Measurements from ENCODE around the gene ENDOV. TPM values are rescaled to one million over a fixed set of nuclear protein-coding genes. Genes with fewer than 3 reads are reported as not detected.

Gene ENDOV
- total RNA-seq, 2 experiments from 2014 or later = 12.3 to 13.0 TPM

DNA sequence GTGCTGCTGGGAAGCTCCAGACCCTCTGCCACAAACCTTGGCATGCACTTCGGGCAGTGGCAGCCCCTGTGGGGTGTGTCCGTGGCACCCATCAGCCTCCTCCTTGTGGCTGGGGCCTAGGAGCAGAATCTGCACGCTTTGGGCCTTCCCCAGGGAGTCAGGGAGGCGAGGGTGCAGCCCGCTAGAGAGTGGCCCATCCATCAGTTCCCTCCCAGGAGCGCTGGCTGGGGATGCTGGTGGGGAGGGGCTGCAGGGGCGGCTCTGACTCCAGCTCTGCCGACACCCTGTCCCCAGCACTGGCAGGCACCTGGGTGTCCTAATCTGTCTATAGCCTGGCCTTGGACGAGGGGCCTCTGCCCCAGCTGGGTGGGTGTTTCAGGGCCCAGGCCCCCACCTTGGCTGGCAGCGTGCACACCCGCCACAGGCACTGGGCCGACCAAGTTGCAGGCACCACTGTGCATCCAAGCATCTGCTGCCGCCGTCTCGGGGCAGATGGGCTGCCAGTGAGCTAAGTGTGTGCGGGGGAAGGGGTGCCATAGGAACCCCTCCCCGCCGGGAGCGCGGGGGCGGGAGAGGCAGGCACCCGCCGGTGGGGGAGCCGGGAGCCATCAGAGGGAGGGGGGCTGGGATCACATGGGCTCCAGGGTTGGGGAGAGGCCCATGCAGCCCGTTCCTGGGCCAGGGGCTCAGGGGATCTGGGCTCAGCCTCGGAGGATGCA, 30.2 kb downstream of the ENDOV start:
- ATAC-seq (no peak), DNase-seq (no peak)
- H3K36me3 Mint-ChIP-seq (ENCODE audit: low read depth) = no peaks in the 10 kb centered on the region
- ChIA-PET CTCF (no interaction called here), POLR2A (no interaction called here)
- H3K27ac Mint-ChIP-seq = no peak overlapping the region
- intact Hi-C loops (cut with DNase I, micrococcal nuclease) = no loop called here
- H3K9me3 Mint-ChIP-seq (ENCODE audit: low read depth) = no peaks in the 10 kb centered on the region
- H3K4me3 Mint-ChIP-seq = no peak overlapping the region
- H3K4me1 Mint-ChIP-seq = no peaks in the 10 kb centered on the region
- no peaks in the 10 kb centered on the region for H3K27me3 Mint-ChIP-seq

DNA sequence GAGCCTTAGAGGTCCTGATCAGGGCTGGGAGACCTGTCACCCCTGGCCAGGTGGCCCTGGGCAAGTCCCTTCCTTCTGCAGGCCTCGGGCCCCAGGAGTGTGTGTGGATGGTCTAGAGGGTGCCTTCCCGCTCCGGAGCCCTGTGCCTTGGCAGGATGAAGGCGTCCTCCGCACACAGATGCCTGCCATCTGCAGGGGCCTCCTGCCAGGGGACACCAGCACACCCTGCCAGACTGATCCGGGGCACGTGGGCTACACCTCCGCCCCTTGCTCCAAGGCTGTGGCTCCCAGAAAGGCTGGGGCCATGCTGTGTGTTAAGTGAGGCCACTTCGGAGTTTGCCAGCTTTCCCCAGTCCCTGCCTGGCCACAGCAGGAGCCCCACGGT, 30.8 kb downstream of the ENDOV start:
- Mint-ChIP-seq H3K27me3 (no peaks in the 10 kb centered on the region), H3K36me3 (ENCODE audit: low read depth) (no peaks in the 10 kb centered on the region), H3K9me3 (ENCODE audit: low read depth) (no peaks in the 10 kb centered on the region), H3K4me1 (no peaks in the 10 kb centered on the region), H3K27ac (no peak overlapping the region), H3K4me3 (no peak overlapping the region)
- ChIA-PET CTCF (no interaction called here), POLR2A (no interaction called here)
- intact Hi-C loops (cut with DNase I, micrococcal nuclease) = no loop called here
- DNase-seq (no peak), ATAC-seq (no peak)

DNA sequence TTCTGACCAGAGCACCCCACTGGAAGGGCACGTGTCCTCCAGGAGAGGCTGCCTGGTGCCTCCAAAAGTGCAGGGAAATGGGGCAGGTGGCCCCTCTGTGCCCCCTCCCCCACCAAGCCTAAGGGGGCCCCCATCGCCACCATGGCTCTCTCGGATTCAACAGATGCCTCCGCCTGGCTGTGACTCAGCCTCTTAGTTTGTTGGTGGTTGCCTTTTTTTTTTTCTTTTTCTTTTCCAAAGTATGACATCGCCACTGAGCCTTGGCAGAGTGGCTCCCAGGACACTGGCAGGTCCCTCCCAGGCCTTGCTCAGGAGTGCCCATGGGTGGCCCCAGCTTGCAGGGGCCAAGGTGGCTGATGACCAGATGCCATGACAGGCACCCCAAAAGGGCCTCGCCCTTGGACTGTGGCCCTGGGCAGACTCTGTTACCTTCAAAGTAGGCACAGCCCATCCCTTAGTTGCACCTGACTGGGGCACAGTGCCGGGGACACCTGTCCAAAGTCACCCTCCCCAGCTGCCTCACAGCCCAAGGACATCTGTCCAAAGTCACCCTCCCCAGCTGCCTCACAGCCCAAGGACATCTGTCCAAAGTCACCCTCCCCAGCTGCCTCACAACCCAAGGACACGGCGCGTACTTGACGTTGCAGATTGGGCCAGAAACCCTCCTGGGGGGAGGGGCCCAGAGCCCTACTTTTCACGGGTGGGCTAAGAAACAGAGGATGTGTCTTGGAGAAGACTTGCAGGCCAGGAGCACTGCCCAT, 31.9 kb downstream of the ENDOV start:
- CTCF ChIA-PET = no interaction called here
- Mint-ChIP-seq H3K9me3 (ENCODE audit: low read depth) (no peaks in the 10 kb centered on the region), H3K4me3 (no peak overlapping the region), H3K36me3 (ENCODE audit: low read depth) (no peaks in the 10 kb centered on the region), H3K27me3 (no peaks in the 10 kb centered on the region), H3K4me1 (no peaks in the 10 kb centered on the region), H3K27ac (no peak overlapping the region)
- DNase-seq = no peak
- intact Hi-C loops (cut with DNase I, micrococcal nuclease) = no loop called here
- POLR2A ChIA-PET = no interaction called here
- ATAC-seq = no peak

DNA sequence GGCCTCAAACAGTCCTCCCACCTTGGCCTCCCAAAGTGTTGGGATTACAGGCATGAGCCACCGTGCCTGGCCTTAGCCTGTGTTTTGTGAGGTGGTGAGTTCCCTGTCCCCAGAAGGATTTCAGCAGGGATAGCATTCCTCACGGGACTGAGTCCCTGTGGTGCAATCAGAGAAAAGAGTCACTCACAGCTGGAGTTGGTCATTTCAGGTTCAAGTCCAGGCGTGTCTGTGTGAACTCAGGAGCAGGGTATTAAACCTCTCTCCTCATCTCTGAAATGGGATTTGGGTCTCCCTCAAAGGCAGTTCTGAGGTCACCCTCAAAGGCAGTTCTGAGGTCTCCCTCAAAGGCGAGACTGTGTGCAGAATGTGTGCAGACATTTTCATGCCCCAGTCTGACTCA, 32.8 kb downstream of the ENDOV start:
- H3K9me3 Mint-ChIP-seq (ENCODE audit: low read depth) = no peaks in the 10 kb centered on the region
- intact Hi-C loops (cut with DNase I, micrococcal nuclease) = no loop called here
- H3K27me3 Mint-ChIP-seq = no peaks in the 10 kb centered on the region
- no peak for ATAC-seq
- ChIA-PET CTCF (no interaction called here), POLR2A (interaction anchor here (0.6 kb wide), 1 partner anchor 97 kb away, joined by 3 read pairs; no protein-coding TSS in a partner anchor)
- H3K27ac Mint-ChIP-seq = no peak overlapping the region
- no peaks in the 10 kb centered on the region for H3K36me3 Mint-ChIP-seq (ENCODE audit: low read depth)
- no peak overlapping the region for H3K4me3 Mint-ChIP-seq
- no peaks in the 10 kb centered on the region for H3K4me1 Mint-ChIP-seq
- DNase-seq = no peak

DNA sequence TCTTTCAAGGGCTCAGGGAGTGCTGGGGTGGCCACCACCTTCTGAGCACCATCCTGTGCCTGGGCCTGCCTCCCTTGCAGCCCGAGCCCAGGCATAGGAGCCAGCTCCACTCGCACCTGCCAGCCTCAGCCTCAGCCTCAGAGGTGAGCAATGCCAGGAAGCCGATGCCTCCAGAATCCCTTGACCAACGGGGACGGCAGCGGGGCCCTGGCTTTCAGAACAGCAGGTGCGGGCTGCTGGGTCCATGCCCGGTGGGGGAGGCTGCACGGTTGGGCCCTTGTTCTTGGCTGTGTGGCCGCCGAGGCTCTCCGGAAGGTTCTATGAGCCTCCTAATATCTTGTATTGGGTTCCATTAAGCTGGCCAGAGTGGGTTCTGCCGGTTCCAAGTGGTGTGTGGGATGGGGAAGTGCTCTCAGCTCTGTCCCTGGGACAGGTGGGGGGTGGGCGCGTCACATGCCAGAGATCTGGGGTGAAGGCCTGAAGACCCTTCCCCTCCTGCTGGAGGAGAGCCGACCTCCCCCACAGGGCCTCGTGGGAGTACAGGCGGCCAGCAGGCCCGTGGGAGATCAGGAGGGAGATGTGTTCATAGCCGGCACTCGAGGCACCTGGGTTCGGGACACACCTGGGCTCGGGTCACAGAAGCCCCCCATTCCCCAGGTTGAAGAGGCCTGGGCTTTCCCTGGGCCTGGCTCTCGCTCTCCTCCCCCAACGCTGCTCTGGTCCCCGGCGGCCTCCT, 34.4 kb downstream of the ENDOV start:
- ChIA-PET CTCF (no interaction called here), POLR2A (no interaction called here)
- peaks cover 12% of the 10 kb centered on the region for H3K4me1 Mint-ChIP-seq
- no peak overlapping the region for H3K4me3 Mint-ChIP-seq
- no peaks in the 10 kb centered on the region for H3K9me3 Mint-ChIP-seq (ENCODE audit: low read depth)
- H3K36me3 Mint-ChIP-seq (ENCODE audit: low read depth) = peaks cover 4% of the 10 kb centered on the region
- no peak for ATAC-seq
- no peak overlapping the region for H3K27ac Mint-ChIP-seq
- intact Hi-C loops (cut with DNase I, micrococcal nuclease) = no loop called here
- no peak for DNase-seq
- H3K27me3 Mint-ChIP-seq = no peaks in the 10 kb centered on the region

DNA sequence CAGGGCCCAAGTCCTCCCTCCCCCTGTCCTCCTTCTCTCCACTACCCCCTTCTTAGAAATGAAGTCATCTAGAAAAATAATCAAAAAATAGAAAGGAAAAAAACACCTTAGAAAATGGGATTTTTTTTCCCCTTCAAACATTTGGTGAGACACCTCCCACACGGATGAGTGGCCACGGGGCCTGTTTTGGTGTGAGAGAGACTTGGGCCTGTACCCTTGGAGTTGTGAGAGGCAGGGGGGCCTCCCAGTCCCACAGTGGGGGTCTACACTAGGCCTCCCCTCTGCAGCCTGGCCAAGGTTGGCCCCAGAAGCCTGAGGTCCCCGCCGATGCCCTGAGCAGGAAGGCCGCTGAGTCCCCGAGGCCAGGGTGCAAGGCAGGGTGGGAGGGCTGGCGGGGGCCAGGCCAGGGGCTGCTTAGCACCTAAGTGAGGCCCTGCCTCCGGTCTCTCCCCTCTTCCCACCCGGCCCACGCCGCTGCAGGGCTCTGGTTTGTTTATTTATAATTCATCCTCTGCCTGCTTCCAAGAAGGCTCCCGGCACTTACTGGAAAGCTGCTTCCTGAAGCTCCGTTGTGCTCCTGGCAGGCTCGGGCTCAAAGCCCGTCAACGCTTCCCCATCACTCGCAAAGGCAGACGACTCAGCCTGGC, 35.1 kb downstream of the ENDOV start:
- ATAC-seq (no peak), DNase-seq (no peak)
- no peaks in the 10 kb centered on the region for H3K27me3 Mint-ChIP-seq
- H3K36me3 Mint-ChIP-seq (ENCODE audit: low read depth) = peaks cover 4% of the 10 kb centered on the region
- H3K9me3 Mint-ChIP-seq (ENCODE audit: low read depth) = no peaks in the 10 kb centered on the region
- H3K4me1 Mint-ChIP-seq = peaks cover 12% of the 10 kb centered on the region
- CTCF ChIA-PET = interaction anchor here (0.6 kb wide), 1 partner anchor 478 kb away, joined by 3 read pairs; no protein-coding TSS in a partner anchor
- intact Hi-C loops (cut with DNase I, micrococcal nuclease) = no loop called here
- H3K4me3 Mint-ChIP-seq = no peak overlapping the region
- no peak overlapping the region for H3K27ac Mint-ChIP-seq
- POLR2A ChIA-PET = no interaction called here

DNA sequence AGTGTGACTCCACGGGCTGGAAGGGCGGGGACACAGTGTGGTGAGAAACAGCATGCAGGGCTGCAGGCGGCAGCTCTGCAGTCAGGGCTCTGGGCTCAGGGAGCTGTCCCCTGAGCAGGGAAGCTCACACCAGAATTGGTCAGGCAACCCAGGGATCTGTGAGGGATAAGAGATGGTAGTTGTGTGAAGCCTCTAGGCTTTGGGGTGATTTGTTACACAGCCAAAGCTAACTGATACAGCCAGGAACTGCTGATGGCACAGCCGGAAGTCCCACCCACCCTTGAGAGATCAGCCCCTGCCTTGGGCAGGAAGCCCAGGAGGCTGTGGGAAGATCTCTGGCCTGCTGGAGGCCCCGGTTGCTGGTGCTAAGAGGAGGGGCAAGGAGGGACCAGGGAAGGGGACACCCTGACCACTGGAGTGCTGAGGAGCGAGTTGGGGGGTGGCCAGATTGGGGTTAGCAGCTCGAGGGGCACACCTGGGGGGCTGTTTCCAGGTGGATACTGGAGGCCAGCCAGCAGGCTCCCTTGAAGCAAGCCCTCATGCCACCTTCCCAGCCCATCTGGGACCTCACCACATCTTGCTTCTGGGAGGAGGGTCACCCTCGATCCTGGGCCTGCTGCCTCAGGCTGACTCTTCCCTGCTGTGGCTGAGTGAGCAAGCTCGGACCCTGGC, 36.3 kb downstream of the ENDOV start:
- Mint-ChIP-seq H3K9me3 (ENCODE audit: low read depth) (no peaks in the 10 kb centered on the region), H3K4me1 (peaks cover 20% of the 10 kb centered on the region), H3K27me3 (no peaks in the 10 kb centered on the region), H3K4me3 (no peak overlapping the region), H3K36me3 (ENCODE audit: low read depth) (peaks cover 4% of the 10 kb centered on the region), H3K27ac (no peak overlapping the region)
- intact Hi-C loops (cut with DNase I, micrococcal nuclease) = no loop called here
- no peak for ATAC-seq
- ChIA-PET POLR2A (no interaction called here), CTCF (interaction anchor here (0.6 kb wide), 2 partner anchors 18 to 50 kb away, joined by 3 read pairs; no protein-coding TSS in a partner anchor)
- no peak for DNase-seq

DNA sequence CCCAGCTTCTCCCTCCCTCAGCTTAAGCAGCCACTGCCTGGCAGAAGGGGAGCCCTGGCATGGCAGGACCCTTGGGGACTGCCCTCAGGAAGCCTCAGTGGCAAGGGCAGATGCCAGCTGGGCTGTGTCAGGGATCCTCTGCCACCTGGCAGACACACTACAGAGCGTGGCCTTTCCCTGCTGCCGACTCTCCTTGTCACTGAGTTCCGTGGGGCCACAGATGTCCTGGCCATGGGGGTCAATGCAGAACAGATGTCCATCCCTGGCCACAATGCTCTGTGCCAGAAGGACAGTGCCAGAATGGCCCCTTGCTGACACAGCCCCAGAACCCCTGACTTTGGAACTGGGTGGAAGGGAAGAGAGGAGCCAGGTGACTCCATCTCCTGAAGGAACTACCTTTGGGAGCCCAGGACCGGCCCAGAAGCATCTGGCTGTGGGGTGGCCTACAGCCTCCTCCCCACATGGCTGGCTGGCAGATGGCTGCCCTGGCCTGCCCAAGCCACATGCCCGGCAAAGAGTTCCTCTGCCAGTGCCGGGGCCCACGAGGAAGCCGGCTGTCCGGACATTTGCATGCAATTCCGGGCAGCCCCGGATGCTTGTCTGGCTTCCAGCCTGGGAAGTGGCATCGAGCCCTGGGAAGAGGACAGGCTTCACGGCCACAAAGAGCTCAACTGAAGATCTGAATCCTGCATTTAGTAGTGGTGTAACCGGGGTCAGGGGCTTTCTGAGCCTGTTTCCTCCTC, 37.4 kb downstream of the ENDOV start:
- Mint-ChIP-seq H3K4me3 (no peak overlapping the region), H3K9me3 (ENCODE audit: low read depth) (no peaks in the 10 kb centered on the region), H3K27ac (no peak overlapping the region), H3K36me3 (ENCODE audit: low read depth) (peaks cover 4% of the 10 kb centered on the region), H3K4me1 (peaks cover 23% of the 10 kb centered on the region), H3K27me3 (peaks cover 3% of the 10 kb centered on the region)
- DNase-seq = no peak
- ChIA-PET CTCF (interaction anchor here (0.6 kb wide), 1 partner anchor 482 kb away, joined by 4 read pairs; no protein-coding TSS in a partner anchor), POLR2A (interaction anchor here (0.6 to 1.0 kb wide), 2 partner anchors 9 to 430 kb away, joined by 3 to 4 read pairs; no protein-coding TSS in a partner anchor)
- intact Hi-C loops (cut with DNase I, micrococcal nuclease) = no loop called here
- ATAC-seq = no peak

DNA sequence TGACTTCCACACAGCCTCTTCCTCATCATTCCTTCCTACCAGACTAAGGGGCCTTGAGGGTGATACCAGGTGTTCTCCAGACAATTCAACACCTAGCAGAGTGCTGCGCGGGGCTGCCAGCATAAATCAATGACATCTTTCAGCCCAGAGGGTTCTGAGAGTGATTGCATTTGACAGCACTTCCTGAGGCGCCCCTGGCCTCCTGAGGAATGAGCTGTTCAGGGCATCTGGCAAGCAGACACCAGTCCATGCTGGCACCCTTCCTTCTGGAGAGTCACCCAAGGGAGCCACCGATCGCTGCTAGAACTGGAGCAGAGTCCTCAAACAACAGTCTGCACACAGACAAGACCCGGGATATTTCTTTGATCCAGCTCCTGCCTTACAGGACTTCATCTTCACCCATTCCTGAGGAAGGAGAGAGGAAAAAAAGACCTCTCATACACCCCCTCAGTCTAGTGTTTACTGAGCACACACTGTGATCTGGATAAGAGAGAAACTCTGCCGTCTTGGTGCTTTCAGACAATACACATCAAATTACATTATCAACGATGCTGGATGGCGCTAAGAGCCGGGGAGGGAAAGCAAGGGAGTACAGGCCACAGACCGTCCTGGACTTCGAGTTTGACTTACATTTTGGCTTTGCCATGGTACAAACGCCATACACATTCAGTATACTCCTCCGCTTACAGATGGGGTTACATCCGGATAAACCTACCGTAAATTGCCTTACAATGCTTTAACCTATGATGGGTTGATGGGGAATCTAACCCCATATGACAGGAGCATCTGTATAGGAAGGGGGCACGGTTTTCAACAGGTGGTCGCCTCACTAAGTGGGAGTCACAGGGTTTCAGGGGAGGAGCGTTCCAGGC, 38.4 kb downstream of the ENDOV start:
- Mint-ChIP-seq H3K4me1 (peaks cover 23% of the 10 kb centered on the region), H3K27ac (peak overlapping the region; percentile 99), H3K9me3 (ENCODE audit: low read depth) (no peaks in the 10 kb centered on the region), H3K4me3 (peak overlapping the region; percentile 99), H3K27me3 (peaks cover 5% of the 10 kb centered on the region), H3K36me3 (ENCODE audit: low read depth) (peaks cover 4% of the 10 kb centered on the region)
- POLR2A ChIA-PET = interaction anchor here (0.6 to 1.0 kb wide), 3 partner anchors 10 to 429 kb away, joined by 3 to 4 read pairs (median 4); no protein-coding TSS in a partner anchor
- intact Hi-C loops (cut with DNase I, micrococcal nuclease) = no loop called here
- CTCF ChIA-PET = interaction anchor here (0.6 to 1.5 kb wide), 2 partner anchors 22 to 483 kb away, joined by 4 to 6 read pairs; no protein-coding TSS in a partner anchor
- no peak for DNase-seq
- no peak for ATAC-seq

Data from activated CD4-positive, alpha-beta T cell treated with anti-CD3 and anti-CD28 coated beads for 36 hours (primary cell).